ENCODE measurements around the gene FA2H. TPM values are rescaled to one million over a fixed set of nuclear protein-coding genes. Genes with fewer than 3 reads are reported as not detected.

The FA2H gene
- total and polyA plus RNA-seq, 2 of the 13 experiments (the other 11 are each of a cell fraction or from before 2014, with no cell fraction given): 0.20 TPM; not detected in 1

DNA sequence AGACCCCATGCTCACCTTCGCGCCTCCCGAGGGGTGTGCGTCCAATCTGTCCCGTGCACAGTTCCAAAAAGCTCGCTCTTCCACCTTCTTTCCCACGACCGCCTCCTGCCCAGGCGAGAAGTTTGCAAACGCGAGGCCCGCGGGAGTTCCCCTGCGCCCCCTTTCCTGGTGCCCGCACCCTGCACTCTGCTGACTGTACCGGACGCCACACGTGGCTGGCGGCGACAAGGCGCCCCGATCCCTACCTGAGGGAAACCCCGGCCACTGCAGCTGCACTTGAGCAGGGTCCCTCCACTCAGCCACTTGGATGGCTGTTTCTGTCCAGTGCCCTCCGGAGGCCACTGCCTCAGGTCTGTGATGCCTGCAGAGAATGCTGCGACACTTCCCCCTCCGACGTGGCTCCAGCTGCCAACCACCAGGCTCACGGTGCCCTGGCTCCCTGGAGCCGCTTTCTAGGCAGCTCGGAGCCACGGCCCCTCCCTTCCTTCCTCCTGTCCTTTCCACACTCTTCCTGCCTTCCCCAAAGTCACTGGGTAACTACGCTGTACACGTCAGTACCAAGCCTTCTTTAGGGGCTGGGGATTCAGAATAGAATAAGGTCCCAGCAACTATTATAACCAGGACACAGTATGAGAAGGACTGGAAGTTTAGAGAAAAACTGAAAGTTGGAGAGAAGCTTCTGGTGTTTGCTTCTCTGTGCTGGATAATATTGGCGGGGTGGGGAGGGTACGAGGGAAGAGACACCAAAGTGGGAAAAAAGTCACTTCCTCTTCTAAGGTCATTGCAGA is 74.0 kb downstream of the FA2H start, which contains the start of gene MLKL (continued):
- TF ChIP-seq, protein P1, sequence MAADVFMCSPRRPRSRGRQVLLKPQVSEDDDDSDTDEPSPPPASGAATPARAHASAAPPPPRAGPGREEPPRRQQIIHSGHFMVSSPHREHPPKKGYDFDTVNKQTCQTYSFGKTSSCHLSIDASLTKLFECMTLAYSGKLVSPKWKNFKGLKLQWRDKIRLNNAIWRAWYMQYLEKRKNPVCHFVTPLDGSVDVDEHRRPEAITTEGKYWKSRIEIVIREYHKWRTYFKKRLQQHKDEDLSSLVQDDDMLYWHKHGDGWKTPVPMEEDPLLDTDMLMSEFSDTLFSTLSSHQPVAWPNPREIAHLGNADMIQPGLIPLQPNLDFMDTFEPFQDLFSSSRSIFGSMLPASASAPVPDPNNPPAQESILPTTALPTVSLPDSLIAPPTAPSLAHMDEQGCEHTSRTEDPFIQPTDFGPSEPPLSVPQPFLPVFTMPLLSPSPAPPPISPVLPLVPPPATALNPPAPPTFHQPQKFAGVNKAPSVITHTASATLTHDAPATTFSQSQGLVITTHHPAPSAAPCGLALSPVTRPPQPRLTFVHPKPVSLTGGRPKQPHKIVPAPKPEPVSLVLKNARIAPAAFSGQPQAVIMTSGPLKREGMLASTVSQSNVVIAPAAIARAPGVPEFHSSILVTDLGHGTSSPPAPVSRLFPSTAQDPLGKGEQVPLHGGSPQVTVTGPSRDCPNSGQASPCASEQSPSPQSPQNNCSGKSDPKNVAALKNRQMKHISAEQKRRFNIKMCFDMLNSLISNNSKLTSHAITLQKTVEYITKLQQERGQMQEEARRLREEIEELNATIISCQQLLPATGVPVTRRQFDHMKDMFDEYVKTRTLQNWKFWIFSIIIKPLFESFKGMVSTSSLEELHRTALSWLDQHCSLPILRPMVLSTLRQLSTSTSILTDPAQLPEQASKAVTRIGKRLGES (CRISPR knock-in tag; IDR thresholded peaks at IDR 0.05; ENCODE audit: borderline replicate concordance): no peak
- no peak for TF ChIP-seq EHMT2 (IDR thresholded peaks at IDR 0.05; ENCODE audit: borderline replicate concordance, low read depth, low read length)
- TF ChIP-seq SPEN (CRISPR knock-in tag; IDR thresholded peaks at IDR 0.05; ENCODE audit: low read depth): peak; percentile 63
- peak; percentile 74; the same call in 1 of the 2 replicates for TF ChIP-seq TGIF2 (CRISPR knock-in tag; IDR thresholded peaks at IDR 0.05)
- TF ChIP-seq, protein P2, sequence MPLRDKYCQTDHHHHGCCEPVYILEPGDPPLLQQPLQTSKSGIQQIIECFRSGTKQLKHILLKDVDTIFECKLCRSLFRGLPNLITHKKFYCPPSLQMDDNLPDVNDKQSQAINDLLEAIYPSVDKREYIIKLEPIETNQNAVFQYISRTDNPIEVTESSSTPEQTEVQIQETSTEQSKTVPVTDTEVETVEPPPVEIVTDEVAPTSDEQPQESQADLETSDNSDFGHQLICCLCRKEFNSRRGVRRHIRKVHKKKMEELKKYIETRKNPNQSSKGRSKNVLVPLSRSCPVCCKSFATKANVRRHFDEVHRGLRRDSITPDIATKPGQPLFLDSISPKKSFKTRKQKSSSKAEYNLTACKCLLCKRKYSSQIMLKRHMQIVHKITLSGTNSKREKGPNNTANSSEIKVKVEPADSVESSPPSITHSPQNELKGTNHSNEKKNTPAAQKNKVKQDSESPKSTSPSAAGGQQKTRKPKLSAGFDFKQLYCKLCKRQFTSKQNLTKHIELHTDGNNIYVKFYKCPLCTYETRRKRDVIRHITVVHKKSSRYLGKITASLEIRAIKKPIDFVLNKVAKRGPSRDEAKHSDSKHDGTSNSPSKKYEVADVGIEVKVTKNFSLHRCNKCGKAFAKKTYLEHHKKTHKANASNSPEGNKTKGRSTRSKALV (CRISPR knock-in tag; IDR thresholded peaks at IDR 0.05): peak; percentile 70
- TF ChIP-seq, protein P3, sequence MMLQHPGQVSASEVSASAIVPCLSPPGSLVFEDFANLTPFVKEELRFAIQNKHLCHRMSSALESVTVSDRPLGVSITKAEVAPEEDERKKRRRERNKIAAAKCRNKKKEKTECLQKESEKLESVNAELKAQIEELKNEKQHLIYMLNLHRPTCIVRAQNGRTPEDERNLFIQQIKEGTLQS (CRISPR knock-in tag; IDR thresholded peaks at IDR 0.05): peak; percentile 52
- TF ChIP-seq, protein P4, sequence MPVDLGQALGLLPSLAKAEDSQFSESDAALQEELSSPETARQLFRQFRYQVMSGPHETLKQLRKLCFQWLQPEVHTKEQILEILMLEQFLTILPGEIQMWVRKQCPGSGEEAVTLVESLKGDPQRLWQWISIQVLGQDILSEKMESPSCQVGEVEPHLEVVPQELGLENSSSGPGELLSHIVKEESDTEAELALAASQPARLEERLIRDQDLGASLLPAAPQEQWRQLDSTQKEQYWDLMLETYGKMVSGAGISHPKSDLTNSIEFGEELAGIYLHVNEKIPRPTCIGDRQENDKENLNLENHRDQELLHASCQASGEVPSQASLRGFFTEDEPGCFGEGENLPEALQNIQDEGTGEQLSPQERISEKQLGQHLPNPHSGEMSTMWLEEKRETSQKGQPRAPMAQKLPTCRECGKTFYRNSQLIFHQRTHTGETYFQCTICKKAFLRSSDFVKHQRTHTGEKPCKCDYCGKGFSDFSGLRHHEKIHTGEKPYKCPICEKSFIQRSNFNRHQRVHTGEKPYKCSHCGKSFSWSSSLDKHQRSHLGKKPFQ (CRISPR knock-in tag; IDR thresholded peaks at IDR 0.05; ENCODE audit: insufficient replicate concordance): no peak
- TF ChIP-seq, protein P5, sequence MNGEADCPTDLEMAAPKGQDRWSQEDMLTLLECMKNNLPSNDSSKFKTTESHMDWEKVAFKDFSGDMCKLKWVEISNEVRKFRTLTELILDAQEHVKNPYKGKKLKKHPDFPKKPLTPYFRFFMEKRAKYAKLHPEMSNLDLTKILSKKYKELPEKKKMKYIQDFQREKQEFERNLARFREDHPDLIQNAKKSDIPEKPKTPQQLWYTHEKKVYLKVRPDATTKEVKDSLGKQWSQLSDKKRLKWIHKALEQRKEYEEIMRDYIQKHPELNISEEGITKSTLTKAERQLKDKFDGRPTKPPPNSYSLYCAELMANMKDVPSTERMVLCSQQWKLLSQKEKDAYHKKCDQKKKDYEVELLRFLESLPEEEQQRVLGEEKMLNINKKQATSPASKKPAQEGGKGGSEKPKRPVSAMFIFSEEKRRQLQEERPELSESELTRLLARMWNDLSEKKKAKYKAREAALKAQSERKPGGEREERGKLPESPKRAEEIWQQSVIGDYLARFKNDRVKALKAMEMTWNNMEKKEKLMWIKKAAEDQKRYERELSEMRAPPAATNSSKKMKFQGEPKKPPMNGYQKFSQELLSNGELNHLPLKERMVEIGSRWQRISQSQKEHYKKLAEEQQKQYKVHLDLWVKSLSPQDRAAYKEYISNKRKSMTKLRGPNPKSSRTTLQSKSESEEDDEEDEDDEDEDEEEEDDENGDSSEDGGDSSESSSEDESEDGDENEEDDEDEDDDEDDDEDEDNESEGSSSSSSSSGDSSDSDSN (CRISPR knock-in tag; IDR thresholded peaks at IDR 0.05): peak; percentile 97
- no peak for TF ChIP-seq RBAK (CRISPR knock-in tag; IDR thresholded peaks at IDR 0.05)
- TF ChIP-seq JUNB (CRISPR knock-in tag; IDR thresholded peaks at IDR 0.05; ENCODE audit: borderline replicate concordance): no peak
- TF ChIP-seq ZNF264 (CRISPR knock-in tag; IDR thresholded peaks at IDR 0.05): 0 out of 2 replicates have a peak, but pooled peaks have one; percentile 60
- peak; percentile 2 for TF ChIP-seq RARA (CRISPR knock-in tag; IDR thresholded peaks at IDR 0.05)
- peak; percentile 59 for TF ChIP-seq ZNF317 (CRISPR knock-in tag; IDR thresholded peaks at IDR 0.05)
- TF ChIP-seq ZFP36L1 (CRISPR knock-in tag; IDR thresholded peaks at IDR 0.05): peak; percentile 75; the same call in 1 of the 2 replicates
- TF ChIP-seq, protein P6, sequence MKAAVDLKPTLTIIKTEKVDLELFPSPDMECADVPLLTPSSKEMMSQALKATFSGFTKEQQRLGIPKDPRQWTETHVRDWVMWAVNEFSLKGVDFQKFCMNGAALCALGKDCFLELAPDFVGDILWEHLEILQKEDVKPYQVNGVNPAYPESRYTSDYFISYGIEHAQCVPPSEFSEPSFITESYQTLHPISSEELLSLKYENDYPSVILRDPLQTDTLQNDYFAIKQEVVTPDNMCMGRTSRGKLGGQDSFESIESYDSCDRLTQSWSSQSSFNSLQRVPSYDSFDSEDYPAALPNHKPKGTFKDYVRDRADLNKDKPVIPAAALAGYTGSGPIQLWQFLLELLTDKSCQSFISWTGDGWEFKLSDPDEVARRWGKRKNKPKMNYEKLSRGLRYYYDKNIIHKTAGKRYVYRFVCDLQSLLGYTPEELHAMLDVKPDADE (CRISPR knock-in tag; IDR thresholded peaks at IDR 0.05): peak; percentile 81; the same call in 1 of the 2 replicates
